GM12874 (cell line): Measurements from ENCODE around the gene DLG3.

Experiments used
- CTCF ChIP-seq: IDR thresholded peaks from 2 replicates; pipeline ENCODE4 v1.5.1; 2011; ENCODE audit warnings: low read depth, mild to moderate bottlenecking, control low read depth, low read length, moderate library complexity; ENCODE audit not compliant: insufficient read depth

Gene DLG3

GRCh38 chrX:70509078-70509477 lies 64.4 kb downstream of the DLG3 start:
- TF ChIP-seq CTCF: no peak

- TF ChIP-seq CTCF: no peak
Measured at GRCh38 chrX:70525733-70526132, 81.1 kb downstream of the DLG3 start.

- no peak for TF ChIP-seq CTCF
Measured at GRCh38 chrX:70527053-70527452, 82.4 kb downstream of the DLG3 start.

- no peak for TF ChIP-seq CTCF
Measured at GRCh38 chrX:70527610-70528345, 83.1 kb downstream of the DLG3 start.

- no peak for TF ChIP-seq CTCF
Measured at GRCh38 chrX:70535198-70535597, 90.6 kb downstream of the DLG3 start.

- no peak for TF ChIP-seq CTCF
Measured at GRCh38 chrX:70549429-70549828, 104.8 kb downstream of the DLG3 start.

- no peak for TF ChIP-seq CTCF
Measured at GRCh38 chrX:70552130-70552704, 107.6 kb downstream of the DLG3 start.
